PC-9 (cell line): Measurements from ENCODE around the gene CENPC. TPM values are rescaled to one million over a fixed set of nuclear protein-coding genes. Genes with fewer than 3 reads are reported as not detected.
"Not testable (repeated sequence)": the region's sequence is repeated elsewhere in the genome, so short reads cannot be mapped to it uniquely, and the experiment has no call there.

Experiments
- BruUV-seq: library from RNA; stranded (reverse); fragments of 400-500 nt; replicated peaks from 2 replicates; lab custom pipeline; 2021; lab: Mats Ljungman, UMichigan
- CTCF ChIA-PET: fragments of 300-600 bp; sonication (Branson Sonifier 250); formaldehyde crosslinking; loops from one replicate; lab custom pipeline; 2022; ENCODE audit warnings: antibody characterized with exemption; lab: Charles Lee
- POLR2A ChIA-PET: fragments of 300-600 bp; sonication (Branson Sonifier 250); formaldehyde crosslinking; loops from one replicate; lab custom pipeline; 2022; ENCODE audit warnings: antibody characterized with exemption; ENCODE audit not compliant: unreplicated experiment; lab: Charles Lee
- DNase-seq, 2 experiments: peaks; one replicate each; pipeline versions ENCODE4 v3.0.0 to v3.0.0-alpha.2; 2015 to 2022; ENCODE audit warnings: mixed read lengths in 1 of 2
- H2AFZ ChIP-seq: fragments of 200-600 bp; sonication (generic); 2 replicates; pipeline ENCODE4 v1.8.1; 2017; ENCODE audit warnings: antibody characterized with exemption
- H3F3A ChIP-seq: fragments of 200-600 bp; sonication (generic); 2 replicates; pipeline ENCODE4 v1.8.1; 2017; ENCODE audit warnings: antibody characterized with exemption, mild to moderate bottlenecking, low read depth; ENCODE audit not compliant: insufficient read depth
- H3K27ac ChIP-seq: fragments of 200-600 bp; sonication (generic); 2 replicates; pipeline ENCODE4 v1.6.1; 2016; ENCODE audit warnings: mixed run types
- H3K27me3 ChIP-seq: fragments of 200-600 bp; sonication (generic); 2 replicates; pipeline ENCODE4 v1.6.1; 2016; ENCODE audit warnings: low read depth, mixed run types; ENCODE audit not compliant: insufficient read depth
- H3K36me3 ChIP-seq: fragments of 200-600 bp; sonication (generic); 2 replicates; pipeline ENCODE4 v1.6.1; 2016; ENCODE audit warnings: low read depth, mixed run types
- H3K4me1 ChIP-seq: fragments of 200-600 bp; sonication (generic); replicated peaks from 2 replicates; pipeline ENCODE4 v1.6.1; 2016; ENCODE audit warnings: mixed run types; ENCODE audit not compliant: insufficient read depth
- H3K4me2 ChIP-seq: fragments of 200-600 bp; sonication (generic); 2 replicates; pipeline ENCODE4 v1.6.1; 2017; ENCODE audit warnings: mixed run types
- H3K4me3 ChIP-seq: fragments of 200-600 bp; sonication (generic); 2 replicates; pipeline ENCODE4 v1.6.1; 2016; ENCODE audit warnings: mixed run types
- H3K79me2 ChIP-seq: fragments of 200-600 bp; sonication (generic); 2 replicates; pipeline ENCODE4 v1.6.1; 2017; ENCODE audit warnings: low read depth, mixed run types
- H3K9me2 ChIP-seq: fragments of 200-600 bp; sonication (generic); 2 replicates; pipeline ENCODE4 v1.8.1; 2017; ENCODE audit warnings: mild to moderate bottlenecking; ENCODE audit not compliant: insufficient read depth
- H3K9me3 ChIP-seq: fragments of 200-600 bp; sonication (generic); 2 replicates; pipeline ENCODE4 v1.8.1; 2016; ENCODE audit warnings: low read depth; ENCODE audit not compliant: insufficient read depth
- H4K20me1 ChIP-seq: fragments of 200-600 bp; sonication (generic); 2 replicates; pipeline ENCODE4 v1.8.1; 2017; ENCODE audit not compliant: insufficient read depth
- EZH2 ChIP-seq: fragments of 200-600 bp; sonication (generic); IDR thresholded peaks from 2 replicates; pipeline ENCODE4 v1.8.0; 2017; ENCODE audit warnings: antibody characterized with exemption, low read depth
- intact Hi-C: fragments of 100-400 bp; cut with micrococcal nuclease; formaldehyde crosslinking; loops from one replicate; pipeline ENCODE4 v1.10.0; 2022; ENCODE audit not compliant: unreplicated experiment
- total RNA-seq: library from RNA; stranded (reverse); gene quantifications from 2 replicates; pipeline ENCODE4 v1.2.3, GENCODE V29; 2021
- TF ChIP-seq, protein P1 (sequence below): fragments of 200-600 bp; sonication (generic); conservative IDR thresholded peaks from 2 replicates; pipeline ENCODE4 v1.6.1; 2017; ENCODE audit warnings: mixed run types, antibody characterized with exemption, mild to moderate bottlenecking, moderate library complexity

Gene CENPC
- total RNA-seq, 1 experiment from 2014 or later: 14.2 TPM

DNA sequence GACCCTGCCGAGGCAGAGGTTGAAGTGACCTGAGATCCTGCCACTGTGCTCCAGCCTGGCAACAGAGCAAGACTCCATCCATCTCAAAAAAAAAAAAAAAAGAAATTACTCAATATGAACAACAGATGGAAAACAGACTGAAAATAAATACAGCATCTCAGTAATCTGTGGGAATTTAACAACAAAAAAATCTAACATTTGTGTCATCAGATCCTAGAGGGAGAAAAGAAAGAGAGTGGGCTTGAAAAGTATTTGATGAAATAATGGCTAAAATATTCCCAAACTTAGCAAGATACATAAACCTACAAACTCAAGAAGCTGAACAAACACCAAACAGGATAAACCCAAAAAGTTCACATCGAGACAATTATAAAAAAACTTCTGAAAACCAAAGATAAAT lies 84.7 kb downstream of the CENPC start:
- H3K79me2 ChIP-seq: no peaks in the 10 kb centered on the region
- BruUV-seq: no TSS peak
- TF ChIP-seq EZH2: no peak
- TF ChIP-seq, protein P1, sequence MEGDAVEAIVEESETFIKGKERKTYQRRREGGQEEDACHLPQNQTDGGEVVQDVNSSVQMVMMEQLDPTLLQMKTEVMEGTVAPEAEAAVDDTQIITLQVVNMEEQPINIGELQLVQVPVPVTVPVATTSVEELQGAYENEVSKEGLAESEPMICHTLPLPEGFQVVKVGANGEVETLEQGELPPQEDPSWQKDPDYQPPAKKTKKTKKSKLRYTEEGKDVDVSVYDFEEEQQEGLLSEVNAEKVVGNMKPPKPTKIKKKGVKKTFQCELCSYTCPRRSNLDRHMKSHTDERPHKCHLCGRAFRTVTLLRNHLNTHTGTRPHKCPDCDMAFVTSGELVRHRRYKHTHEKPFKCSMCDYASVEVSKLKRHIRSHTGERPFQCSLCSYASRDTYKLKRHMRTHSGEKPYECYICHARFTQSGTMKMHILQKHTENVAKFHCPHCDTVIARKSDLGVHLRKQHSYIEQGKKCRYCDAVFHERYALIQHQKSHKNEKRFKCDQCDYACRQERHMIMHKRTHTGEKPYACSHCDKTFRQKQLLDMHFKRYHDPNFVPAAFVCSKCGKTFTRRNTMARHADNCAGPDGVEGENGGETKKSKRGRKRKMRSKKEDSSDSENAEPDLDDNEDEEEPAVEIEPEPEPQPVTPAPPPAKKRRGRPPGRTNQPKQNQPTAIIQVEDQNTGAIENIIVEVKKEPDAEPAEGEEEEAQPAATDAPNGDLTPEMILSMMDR: no peak
- H2AFZ ChIP-seq: no peak overlapping the region
- intact Hi-C loops: no loop called here
- no peaks in the 10 kb centered on the region for H3K9me2 ChIP-seq
- no peaks in the 10 kb centered on the region for H3F3A ChIP-seq
- no peaks in the 10 kb centered on the region for H3K9me3 ChIP-seq
- POLR2A ChIA-PET: no interaction called here
- H3K4me3 ChIP-seq: no peak overlapping the region
- H3K27ac ChIP-seq: no peak overlapping the region
- no peak for DNase-seq
- H3K36me3 ChIP-seq: no peaks in the 10 kb centered on the region
- H3K4me1 ChIP-seq: no peaks in the 10 kb centered on the region
- no peaks in the 10 kb centered on the region for H3K27me3 ChIP-seq
- no peak overlapping the region for H3K4me2 ChIP-seq
- CTCF ChIA-PET: no interaction called here
- H4K20me1 ChIP-seq: no peaks in the 10 kb centered on the region

DNA sequence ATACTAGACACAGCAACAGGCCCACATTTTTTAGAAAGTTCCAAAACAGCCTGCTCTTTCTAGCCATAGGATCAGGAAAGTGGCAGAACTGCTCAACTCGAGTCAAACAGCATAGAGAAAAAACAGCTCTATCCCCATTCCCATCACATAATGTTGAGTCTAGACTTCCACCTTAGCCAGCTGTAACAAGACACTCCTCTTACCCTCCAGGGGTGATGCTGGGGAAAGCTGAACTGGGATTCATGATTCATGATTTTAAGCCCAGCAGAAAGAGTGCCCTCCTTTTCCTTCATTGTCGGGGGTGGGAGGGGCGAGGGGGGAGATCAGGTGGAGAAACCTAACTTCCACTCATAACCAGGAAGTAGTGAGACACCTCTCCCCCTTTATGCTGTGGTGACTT lies 86.1 kb downstream of the CENPC start:
- CTCF ChIA-PET: interaction anchor here (0.7 kb wide), 1 partner anchor 35 kb away, joined by 3 read pairs; no protein-coding TSS in a partner anchor
- H3K4me1 ChIP-seq: no peaks in the 10 kb centered on the region
- H3K27me3 ChIP-seq: no peaks in the 10 kb centered on the region
- no TSS peak for BruUV-seq
- no peaks in the 10 kb centered on the region for H3K9me2 ChIP-seq
- intact Hi-C loops: no loop called here
- H3K9me3 ChIP-seq: no peaks in the 10 kb centered on the region
- H4K20me1 ChIP-seq: no peaks in the 10 kb centered on the region
- H3K4me2 ChIP-seq: no peak overlapping the region
- H3K79me2 ChIP-seq: no peaks in the 10 kb centered on the region
- H3K36me3 ChIP-seq: no peaks in the 10 kb centered on the region
- DNase-seq: no peak
- H3K4me3 ChIP-seq: no peak overlapping the region
- H2AFZ ChIP-seq: no peak overlapping the region
- POLR2A ChIA-PET: no interaction called here
- no peak overlapping the region for H3K27ac ChIP-seq
- H3F3A ChIP-seq: no peaks in the 10 kb centered on the region
- TF ChIP-seq, protein P1: no peak
- TF ChIP-seq EZH2: no peak

DNA sequence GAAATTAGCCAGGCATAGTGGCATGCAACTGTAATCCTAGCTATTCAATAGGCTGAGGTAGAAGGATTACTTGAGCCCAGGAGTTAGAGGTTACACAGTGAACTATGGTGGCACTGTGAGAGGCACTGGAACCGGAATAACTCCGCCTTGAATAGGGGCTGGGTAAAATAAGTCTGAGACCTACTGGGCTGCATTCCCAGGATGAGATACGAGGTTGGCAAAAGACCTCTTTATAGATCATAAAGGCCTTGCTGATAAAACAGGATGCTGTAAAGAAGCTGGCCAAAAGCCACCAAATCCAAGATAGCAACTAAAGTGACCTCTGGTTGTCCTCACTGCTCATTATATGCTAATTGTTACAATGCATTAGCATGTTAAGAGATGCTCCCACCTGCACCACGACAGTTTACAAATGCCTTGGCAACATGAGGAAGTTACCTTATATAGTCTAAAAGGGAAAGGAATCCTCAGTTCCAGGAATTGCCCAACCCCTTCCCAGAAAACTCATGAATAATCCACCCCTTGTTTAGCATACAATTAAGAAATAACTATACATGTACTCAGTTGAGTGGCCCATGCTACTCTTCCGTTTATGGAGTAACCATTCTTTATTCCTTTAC lies 88.6 kb downstream of the CENPC start:
- TF ChIP-seq, protein P1: no peak
- TF ChIP-seq EZH2: no peak
- no peak overlapping the region for H3K4me2 ChIP-seq
- ChIA-PET POLR2A (no interaction called here), CTCF (no interaction called here)
- no peaks in the 10 kb centered on the region for H3K27me3 ChIP-seq
- no peak for DNase-seq
- H3K4me1 ChIP-seq: no peaks in the 10 kb centered on the region
- no peak overlapping the region for H3K4me3 ChIP-seq
- no peaks in the 10 kb centered on the region for H3K36me3 ChIP-seq
- H2AFZ ChIP-seq: no peak overlapping the region
- no peak overlapping the region for H3K27ac ChIP-seq
- H3K9me2 ChIP-seq: no peaks in the 10 kb centered on the region
- H3K9me3 ChIP-seq: no peaks in the 10 kb centered on the region
- no peaks in the 10 kb centered on the region for H3F3A ChIP-seq
- intact Hi-C loops: no loop called here
- BruUV-seq: no TSS peak
- H4K20me1 ChIP-seq: no peaks in the 10 kb centered on the region
- no peaks in the 10 kb centered on the region for H3K79me2 ChIP-seq

DNA sequence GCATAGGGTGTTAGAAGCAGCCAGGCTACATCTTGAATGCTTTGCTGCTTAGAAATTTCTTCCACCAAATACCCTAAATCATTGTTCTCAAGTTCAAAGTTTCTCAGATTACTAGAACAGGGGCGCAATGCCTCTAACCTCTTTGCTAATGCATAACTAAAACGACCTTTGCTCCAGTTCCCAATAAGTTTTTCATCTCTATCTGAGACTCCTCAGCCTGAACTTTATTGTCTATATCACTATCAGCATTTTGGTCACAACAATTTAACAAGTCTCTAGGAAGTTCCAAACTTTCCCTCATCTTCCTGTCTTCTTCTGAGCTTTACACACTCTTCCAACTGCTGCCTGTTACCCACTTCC lies 92.5 kb downstream of the CENPC start:
- H2AFZ ChIP-seq, H3K27me3 ChIP-seq, CTCF ChIA-PET, H3K27ac ChIP-seq, H3K36me3 ChIP-seq, H3F3A ChIP-seq, H4K20me1 ChIP-seq, intact Hi-C loops, BruUV-seq, H3K79me2 ChIP-seq, DNase-seq, H3K4me2 ChIP-seq, H3K9me2 ChIP-seq, H3K4me3 ChIP-seq, H3K9me3 ChIP-seq, H3K4me1 ChIP-seq, POLR2A ChIA-PET: not testable (repeated sequence)
